Activated CD8-positive, alpha-beta memory T cell treated with anti-CD3 and anti-CD28 coated beads, Interleukin-2, amount 50 U/mL, for 48 hours (primary cell): Measurements from ENCODE around the gene PER2.
A peak's percentile ranks its signal among the peaks of the same experiment; 100 is the strongest.
"Not testable (repeated sequence)": the region's sequence is repeated elsewhere in the genome, so short reads cannot be mapped to it uniquely, and the experiment has no call there.

Source experiments
- DNase-seq: peaks from one replicate; pipeline ENCODE4 v3.0.0-alpha.2; 2020

PER2 gene, protein sequence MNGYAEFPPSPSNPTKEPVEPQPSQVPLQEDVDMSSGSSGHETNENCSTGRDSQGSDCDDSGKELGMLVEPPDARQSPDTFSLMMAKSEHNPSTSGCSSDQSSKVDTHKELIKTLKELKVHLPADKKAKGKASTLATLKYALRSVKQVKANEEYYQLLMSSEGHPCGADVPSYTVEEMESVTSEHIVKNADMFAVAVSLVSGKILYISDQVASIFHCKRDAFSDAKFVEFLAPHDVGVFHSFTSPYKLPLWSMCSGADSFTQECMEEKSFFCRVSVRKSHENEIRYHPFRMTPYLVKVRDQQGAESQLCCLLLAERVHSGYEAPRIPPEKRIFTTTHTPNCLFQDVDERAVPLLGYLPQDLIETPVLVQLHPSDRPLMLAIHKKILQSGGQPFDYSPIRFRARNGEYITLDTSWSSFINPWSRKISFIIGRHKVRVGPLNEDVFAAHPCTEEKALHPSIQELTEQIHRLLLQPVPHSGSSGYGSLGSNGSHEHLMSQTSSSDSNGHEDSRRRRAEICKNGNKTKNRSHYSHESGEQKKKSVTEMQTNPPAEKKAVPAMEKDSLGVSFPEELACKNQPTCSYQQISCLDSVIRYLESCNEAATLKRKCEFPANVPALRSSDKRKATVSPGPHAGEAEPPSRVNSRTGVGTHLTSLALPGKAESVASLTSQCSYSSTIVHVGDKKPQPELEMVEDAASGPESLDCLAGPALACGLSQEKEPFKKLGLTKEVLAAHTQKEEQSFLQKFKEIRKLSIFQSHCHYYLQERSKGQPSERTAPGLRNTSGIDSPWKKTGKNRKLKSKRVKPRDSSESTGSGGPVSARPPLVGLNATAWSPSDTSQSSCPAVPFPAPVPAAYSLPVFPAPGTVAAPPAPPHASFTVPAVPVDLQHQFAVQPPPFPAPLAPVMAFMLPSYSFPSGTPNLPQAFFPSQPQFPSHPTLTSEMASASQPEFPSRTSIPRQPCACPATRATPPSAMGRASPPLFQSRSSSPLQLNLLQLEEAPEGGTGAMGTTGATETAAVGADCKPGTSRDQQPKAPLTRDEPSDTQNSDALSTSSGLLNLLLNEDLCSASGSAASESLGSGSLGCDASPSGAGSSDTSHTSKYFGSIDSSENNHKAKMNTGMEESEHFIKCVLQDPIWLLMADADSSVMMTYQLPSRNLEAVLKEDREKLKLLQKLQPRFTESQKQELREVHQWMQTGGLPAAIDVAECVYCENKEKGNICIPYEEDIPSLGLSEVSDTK (N-terminal part only)

DNA sequence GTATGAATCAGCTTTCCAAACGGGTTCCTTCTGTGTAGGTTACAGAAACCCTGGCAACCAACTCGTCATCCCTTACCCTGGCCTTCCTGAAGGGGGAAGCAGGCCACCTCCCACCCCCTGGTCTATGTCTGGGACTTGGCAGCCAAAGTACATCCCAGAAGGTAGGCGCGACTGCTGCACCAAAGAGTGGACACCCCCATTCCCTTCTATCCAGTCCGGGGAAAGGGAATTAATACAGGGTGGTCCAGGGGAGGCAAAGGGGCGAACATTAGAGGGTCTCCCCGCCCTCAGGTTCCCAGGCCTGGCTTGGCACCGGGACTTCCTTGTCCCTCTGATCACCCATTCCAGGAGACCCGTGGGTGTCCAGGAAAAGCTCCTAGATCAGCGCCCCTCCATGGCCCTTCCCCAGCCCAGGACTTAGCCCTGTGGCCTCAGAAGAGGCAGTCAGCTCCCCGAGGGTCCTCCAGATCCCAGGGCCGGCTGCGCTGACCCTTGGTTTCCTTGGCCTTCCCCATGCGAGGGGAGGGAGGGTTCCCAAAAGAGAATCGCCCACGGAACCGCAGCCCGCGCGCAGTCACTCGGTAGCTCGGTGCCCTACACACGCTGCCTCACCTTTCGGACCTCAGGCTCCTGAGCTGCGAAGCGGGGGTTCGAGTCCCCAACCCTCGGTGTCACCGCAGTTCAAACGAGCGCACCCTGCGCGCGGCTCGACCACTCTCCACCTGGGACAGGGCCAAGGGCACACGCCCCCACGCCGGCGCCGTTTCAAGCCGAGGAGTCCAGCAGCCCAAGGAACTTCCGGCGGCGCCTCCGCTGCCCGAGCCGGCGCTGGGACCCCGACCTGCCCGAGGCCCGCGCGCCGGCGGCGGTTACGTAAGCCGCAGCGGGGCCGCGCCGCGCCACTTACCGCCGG, at the start of gene PER2:
Gene PER2 (minus strand): TSS at position 874 of the 913 bp plus-strand sequence. CDS start 10,674 bp downstream, outside the sequence.
- DNase-seq = peak; percentile 80

DNA sequence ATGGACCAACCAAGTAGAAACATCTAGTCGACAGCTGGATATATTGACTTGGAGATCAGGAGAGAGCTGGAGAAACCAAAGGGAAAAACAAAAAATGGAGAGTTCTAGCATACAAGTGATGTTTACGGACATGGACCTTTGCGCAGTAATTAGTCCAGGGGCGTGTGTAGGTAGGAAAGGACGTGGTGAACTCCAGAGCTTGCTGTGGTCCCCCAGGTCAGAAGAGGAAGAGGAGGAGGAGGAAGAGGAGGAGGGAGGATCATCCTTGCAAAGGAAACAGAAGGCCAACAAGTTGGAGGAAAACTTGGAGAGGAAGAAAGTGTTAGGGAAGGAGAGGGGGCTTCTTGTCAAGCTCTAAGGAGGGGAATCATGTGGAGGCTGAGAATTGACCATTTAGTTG, 49.4 kb upstream of the PER2 start:
- no peak for DNase-seq

DNA sequence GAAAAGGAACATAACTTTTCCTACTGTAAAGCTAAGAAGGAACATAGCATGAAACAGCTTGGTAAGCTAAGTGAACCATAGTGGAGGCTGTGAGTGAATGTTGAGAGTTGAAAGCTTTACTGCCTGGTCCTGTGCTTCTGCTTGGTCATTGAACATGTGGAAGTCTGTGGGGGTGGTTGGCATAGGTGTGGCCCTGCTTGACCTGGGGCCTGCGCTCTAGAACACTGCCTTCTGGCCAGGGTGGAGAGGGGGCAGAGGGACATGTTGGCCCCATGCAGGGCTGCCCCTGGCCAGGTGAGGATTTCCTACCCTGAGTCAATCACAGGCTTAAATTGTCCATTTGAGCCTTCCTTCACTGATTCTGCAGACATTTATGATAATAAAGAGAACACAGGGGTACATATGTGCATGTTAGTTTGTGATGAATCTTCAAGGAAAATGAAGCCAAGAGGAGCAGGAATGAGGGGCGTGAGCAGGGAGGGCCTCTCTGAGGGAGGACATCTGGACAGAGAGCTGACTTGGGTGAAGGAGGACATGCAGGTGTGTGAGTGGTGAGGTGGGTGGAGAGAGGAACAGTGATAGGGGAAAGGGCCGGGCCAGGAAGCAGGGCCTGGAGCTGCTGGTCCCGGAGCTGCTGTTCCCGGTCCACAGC, 48.5 kb upstream of the PER2 start:
- DNase-seq = no peak

DNA sequence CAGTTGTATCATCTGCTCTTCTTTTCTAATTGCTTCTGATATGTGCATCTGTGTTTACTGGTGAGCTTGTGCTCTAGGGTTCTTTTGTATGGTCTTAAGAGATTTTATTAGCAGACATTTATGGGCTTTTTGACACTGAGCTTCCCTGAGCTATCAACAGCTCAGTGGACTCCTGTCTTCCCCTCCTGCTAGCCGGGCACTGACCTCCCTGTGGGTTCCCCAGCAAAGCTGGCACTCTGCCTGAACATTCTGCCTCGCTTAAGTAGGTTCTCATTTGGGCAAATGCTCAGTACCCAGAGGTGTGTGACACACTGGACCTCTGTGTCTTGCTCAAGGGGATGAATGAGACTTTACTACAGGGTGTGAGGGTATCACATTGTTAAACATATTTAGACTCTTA, 47.7 kb upstream of the PER2 start:
- DNase-seq = no peak

DNA sequence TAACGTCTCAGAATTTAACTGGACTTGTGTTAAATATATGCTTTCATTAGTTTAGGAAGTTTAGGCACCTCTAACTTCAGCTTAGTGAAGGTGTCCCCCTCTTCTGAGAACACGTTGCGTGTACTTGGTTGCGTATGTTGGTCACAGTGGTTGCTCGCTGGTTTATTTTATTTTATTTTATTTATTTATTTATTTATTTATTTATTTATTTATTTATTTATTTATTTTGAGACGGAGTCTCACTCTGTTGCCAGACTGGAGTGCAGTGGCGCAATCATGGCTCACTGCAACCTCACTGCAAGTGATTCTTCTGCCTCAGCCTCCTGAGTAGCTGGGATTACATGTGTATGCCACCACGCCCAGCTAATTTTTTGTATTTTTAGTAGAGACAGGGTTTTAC, 47.2 kb upstream of the PER2 start:
- DNase-seq = not testable (repeated sequence)

DNA sequence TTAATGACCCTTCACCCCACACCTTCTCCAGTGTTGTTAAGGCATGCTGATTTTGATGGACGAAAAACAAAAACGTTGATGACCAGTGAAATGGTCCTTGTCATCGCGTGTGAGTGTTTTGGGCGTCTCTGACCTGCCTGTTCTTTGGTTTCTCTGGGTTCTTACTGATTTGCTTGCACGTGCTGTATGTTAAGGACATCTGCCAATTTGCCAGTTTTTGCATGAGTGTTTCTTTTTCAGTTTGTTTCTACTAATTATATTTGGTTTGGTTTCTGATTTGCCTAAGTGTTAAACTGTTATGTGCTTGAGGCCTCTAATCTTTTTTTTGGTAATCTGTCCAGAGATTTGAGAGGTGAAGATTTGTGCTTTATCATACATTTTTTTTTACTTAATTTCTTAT, 46.5 kb upstream of the PER2 start:
- DNase-seq = no peak

DNA sequence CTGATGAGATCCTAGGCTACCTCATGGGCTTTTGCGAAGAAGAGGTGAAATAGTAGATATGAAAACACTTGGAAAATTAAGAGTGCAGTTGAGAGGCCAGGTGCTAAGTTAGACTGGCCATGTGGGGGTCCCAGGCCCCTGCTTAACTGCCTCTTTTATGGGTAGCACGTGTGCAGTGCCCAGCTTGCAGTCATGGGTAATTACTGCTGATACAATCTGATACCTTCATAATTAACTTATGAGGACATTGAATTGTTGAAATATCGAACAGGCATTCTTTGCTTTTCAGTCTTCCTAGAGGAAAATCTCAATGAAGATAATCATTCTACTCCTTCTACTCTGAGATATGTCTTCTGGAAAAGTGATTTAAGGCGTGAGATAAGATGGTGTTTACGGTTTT, 43.5 kb upstream of the PER2 start:
- DNase-seq = peak; percentile 17

DNA sequence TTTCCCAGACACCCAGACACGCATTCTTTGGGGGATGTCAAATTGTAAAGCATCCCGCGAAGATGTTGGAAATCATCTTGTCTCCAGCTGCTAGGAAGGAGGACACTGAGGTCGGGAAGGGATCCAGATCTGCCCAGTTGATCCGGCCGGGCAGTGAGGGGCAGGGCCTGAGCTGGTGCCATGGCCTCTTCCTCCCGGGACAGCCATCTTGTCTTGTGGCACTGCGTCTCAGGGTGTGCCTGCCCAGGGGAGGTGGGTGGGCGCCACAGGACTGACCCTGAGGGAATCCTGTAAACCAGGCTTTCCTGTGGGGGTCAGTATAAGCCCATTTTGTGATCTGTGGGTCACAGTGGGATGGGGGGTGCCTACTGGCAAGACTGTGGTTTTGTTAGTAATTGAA, 42.0 kb upstream of the PER2 start:
- peak; percentile 40 for DNase-seq

DNA sequence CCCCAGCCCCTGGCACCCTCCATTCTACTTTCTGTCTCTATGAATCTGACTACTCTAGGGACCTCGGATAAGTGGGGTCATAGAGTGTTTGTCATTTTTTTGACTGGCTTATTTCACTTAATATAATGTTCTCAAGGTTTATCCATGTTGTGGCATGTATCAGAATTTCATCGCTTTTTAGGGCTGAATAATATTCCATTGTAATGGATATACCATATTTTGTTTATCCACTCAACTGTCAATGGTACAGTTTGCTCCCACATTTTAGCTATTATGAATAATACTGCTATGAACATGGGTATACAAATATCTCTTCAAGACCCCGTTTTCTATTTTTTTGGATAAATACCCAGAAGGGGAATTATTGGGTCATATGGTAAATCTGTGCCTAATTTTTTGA, 39.3 kb upstream of the PER2 start:
- peak; percentile 7 for DNase-seq

DNA sequence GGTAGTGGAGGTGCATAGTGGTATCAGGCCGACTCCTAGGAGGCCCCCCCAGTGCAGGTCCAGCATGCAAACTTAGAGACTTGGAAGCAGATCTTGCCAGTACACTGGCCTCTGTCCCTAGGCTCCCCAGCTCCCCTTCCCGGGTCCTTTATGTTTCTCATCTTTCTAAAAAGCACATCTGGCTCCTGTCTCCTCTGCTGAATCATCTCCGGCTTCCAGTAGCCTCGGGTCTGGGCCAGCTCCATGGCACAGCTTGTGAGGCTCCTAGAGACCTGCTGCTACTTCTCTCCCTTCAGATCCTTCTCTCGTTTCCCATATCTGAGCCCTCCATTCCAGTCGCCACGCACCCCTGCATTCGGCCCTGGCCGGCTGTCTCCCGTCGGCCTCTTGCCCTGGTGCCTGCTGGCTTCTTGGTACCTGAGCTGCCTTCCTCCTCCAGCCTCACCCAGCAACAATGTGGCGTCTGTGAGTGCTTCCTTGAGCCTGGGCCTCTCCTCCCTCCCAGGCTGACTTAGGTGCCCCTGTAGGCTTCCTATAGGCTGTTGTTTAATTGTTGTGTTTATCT, 38.5 kb upstream of the PER2 start:
- peak; percentile 29 for DNase-seq

DNA sequence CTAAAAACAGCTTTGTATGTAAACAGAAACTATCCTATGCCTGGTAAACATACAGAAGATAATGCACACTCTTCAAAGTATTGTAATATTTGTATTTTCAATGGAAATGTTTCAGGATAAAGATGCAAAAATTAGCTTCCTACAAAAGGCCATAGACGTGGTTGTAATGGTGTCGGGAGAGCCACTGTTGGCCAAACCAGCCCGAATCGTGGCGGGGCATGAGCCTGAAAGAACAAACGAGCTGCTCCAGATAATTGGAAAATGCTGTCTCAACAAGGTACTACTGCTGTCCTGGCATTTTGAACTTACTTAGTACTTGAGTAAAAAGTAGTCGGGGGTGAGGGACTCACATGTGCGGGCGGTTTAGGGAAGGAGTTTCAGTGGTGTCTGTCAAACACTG, 37.3 kb upstream of the PER2 start:
- DNase-seq = peak; percentile 22

DNA sequence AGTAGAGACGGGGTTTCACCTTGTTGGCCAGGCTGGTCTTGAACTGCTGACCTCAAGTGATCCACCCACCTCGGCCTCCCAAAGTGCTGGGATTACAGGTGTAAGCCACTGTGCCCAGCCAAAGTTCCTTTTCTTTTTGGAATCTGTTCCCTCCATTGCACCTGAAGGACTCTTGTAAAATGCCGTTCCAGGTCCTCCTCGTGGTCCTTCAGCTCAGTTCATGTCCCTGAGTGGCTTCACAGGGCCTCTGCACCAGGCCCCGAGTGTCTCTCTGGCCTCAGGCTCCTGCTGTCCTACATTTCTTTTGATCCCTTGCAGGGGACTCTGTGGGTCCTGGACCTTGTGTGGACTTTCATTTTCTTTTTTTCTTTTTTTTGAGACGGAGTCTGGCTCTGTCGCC, 35.8 kb upstream of the PER2 start:
- DNase-seq = not testable (repeated sequence)

DNA sequence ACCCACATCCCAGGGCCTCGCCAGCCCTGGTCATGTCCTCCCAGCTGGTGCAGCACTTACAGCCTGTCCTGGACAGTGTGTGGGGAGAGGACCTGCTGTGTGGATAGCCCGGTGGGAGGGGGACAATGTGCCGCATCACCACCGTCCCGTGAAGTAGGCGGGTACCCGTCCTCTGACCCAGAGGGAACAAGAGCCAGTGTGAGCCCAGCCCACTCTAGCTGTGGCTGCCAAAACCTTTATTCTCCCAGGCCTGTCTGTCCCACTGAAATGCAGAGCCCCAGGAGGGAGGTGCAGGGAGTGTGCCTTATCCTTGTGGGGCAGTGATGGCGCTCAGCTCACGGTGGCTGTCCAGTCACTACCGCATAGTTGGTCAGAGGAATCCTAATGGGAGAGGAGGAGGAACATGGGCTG, 33.6 kb upstream of the PER2 start:
- no peak for DNase-seq

DNA sequence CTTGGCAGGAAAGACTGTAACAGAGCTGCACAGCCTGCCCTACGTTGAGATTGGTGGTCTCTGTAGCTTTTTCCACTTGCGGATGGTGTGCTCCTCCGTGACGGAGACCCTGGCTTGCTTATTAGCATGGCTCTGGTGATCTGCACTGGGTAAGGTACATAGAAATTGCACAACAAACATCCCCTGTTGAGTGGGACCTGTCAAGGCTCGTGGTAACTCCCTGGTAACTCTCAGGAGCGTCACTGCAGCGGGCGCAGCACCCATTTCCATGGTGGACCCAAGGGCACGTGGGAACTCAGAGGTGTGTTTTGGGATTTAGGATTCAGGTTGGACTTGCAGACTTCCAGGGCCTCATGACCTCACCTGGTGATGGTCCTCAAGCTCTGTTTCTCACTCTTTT, 33.1 kb upstream of the PER2 start:
- DNase-seq = no peak

DNA sequence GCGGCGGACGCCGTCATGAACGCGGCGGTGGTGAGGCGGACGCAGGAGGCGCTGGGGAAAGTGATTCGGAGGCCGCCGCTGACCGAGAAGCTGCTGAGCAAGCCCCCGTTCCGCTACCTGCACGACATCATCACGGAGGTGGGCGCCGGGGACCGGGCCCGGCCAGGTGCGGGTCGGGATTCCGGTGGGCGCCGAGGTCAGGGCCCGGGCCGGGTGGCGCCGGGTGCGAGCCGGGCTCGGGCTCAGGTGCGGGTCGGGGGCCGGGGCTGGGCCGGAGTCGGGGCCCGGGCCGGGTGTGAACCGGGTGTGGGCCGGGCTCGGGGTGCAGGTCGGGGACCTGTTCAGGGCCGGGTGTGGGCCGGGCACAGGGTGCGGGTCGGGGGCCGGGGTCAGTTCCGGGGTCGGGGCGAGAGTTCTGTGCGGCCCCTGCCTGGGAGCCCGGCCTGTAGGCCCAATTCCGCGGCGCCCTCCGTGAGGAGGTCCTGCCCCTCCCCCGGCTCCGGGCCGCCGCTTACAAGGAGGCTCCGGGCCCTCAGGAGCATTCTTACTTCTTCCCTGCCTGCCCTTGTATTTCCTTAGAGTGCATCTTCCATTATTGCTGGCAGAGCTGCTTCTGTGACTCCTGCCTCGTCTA, 32.4 kb upstream of the PER2 start:
- no peak for DNase-seq

DNA sequence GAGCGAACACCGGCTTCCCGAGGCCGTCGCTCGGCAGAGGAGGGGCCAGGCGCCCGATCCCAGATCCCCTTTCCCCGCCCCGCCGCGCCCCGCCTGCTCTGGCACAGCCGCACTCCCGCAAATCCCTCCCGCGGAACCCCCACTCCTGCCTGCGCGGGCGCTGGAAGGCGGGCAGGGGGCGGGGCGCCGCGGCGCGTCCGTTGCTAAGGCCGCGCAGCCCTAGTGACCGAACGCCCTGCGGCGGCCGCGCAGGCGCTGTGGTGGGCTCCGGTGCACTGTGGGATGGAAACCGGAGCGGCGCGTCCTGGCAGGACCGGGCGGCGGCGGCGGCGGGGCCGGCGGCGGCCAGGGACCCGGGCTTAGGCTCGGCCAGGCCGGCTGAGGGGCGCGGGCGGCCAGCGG, 31.8 kb upstream of the PER2 start, which contains the start of gene TRAF3IP1:
Gene TRAF3IP1 (plus strand): TSS at position 273 of the 402 bp plus-strand sequence. CDS start 145 bp downstream, outside the sequence.
- DNase-seq = peak; percentile 91

DNA sequence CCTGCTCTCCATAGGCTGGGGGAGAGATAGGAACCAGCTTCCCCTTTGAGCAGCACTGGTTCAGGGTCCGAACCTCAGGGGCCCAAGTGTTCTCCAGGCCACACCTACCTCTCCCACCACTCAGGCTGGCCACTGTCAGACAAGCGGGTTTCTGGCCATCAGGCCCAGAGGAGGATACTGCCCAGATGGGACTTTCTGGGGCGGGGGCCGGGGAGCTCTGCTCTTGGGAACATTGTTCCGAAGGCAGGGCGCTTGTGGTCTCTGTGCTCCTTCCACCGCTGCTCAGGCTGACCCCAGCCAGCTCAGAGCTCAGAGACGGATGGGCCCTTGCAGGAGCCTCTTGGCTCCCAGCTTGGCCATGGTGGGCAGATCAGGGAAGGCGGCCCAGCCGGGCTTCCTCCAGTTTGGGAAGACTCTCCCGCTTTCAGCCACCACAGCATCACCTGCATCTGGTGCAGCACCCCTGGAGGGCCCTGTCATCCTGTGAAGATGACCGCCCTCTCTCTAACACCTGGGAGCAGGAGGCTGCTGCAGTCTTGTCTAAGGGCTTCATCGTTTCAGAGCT, 26.7 kb upstream of the PER2 start:
- DNase-seq = no peak

DNA sequence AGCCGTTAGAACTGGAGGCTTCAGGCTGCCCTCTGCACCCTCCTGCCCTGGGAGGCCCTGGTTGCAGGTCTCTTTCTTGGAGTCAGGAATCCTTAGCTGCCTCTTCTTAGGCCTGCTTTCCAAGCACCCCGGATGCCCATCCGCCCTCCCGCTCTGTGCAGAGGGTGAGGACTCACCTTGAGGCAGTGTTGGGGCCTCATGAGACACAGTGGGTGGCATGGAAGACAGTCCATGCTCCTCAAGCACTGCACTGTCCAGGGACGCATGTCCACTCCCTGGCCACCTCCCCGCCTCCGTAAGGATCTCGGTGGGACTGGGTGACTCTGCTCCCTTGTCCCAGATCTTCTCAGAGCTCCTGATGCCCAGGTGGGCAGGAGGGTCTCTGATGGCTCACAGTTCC, 26.2 kb upstream of the PER2 start:
- DNase-seq = no peak

DNA sequence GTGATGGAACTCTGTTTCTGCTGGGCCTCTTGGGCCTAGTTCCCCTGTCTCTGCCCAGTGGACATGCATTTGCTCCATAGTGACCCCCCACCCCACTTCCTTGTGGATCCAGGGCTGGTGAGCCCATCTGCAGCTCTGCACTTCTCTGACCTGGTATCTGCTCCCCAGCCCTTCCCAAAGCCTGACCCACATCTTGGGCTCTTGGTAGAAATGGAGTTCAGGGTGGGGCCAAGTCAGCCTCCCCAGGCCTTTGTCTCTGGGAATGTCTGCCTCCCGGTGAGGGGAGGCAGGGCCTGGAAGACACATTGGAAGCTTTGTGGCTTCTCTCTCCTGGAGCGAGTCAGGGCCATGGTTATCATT, 25.6 kb upstream of the PER2 start:
- DNase-seq = no peak

DNA sequence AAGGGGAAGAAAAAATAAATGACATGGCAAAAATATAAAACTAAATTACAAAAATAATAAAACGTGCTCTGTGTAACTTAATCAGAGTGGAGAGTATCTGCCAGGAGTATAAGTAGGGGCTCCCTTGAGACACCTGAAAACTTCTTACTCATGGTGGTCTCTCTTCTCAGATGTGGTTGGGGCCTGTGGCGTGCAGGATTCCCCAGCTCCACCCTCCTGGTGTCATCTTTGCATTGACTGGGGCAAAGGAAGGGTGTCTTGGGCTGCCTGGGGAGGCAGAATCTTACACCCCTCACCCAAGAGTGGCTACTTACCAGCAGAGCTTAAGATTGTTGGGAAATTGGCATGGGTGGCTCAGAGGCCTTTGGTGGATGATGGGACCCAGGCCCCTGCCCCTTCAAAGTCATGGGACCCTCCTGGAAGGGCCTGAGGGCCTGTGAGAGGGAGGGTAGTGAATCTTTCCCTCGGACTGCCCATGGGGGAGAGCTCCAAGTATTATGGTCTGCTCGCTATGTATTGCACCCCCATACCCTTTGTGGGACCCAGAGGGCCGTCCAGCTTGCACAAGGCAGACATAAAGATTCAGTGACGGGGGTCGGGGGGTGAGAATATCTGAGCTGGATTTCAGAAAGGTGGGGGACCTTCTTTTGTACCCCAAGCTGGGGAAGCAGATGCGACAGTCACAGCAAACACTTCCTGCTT, 25.0 kb upstream of the PER2 start:
- no peak for DNase-seq
